MCF 10A (cell line): ENCODE data around the gene GNAI3. TPM values are rescaled to one million over a fixed set of nuclear protein-coding genes. Genes with fewer than 3 reads are reported as not detected.

ENCODE experiments used
- BruUV-seq: library from RNA; stranded (reverse); fragments of 400-500 nt; replicated peaks from 2 replicates; lab custom pipeline; 2021; lab: Mats Ljungman, UMichigan
- CTCF ChIA-PET: fragments of 300-600 bp; sonication (Branson Sonifier 250); formaldehyde crosslinking; extraction: SDS; loops from one replicate; lab custom pipeline; 2021; ENCODE audit warnings: antibody characterized with exemption, inconsistent platforms; lab: Yijun Ruan, JAX
- POLR2A ChIA-PET: fragments of 300-600, 350-650 bp; sonication (Branson Sonifier 250); formaldehyde crosslinking; extraction: SDS; loops from one replicate; lab custom pipeline; 2020; ENCODE audit warnings: antibody characterized with exemption, inconsistent platforms; lab: Yijun Ruan, JAX
- DNase-seq: peaks from one replicate; pipeline ENCODE4 v3.0.0-alpha.2; 2018; ENCODE audit not compliant: unreplicated experiment
- H3K27ac Mint-ChIP-seq: one replicate; pipeline ENCODE4 v1.8.0; 2022; ENCODE audit warnings: mild to moderate bottlenecking, low read depth, mixed read lengths; ENCODE audit not compliant: unreplicated experiment
- H3K27me3 Mint-ChIP-seq: one replicate; pipeline ENCODE4 v1.8.0; 2022; ENCODE audit warnings: mixed read lengths; ENCODE audit not compliant: insufficient read depth, unreplicated experiment
- H3K36me3 Mint-ChIP-seq: one replicate; pipeline ENCODE4 v1.8.0; 2022; ENCODE audit warnings: mild to moderate bottlenecking, moderate library complexity, mixed read lengths; ENCODE audit not compliant: insufficient read depth, unreplicated experiment
- H3K4me1 Mint-ChIP-seq: one replicate; pipeline ENCODE4 v1.8.0; 2022; ENCODE audit warnings: mixed read lengths; ENCODE audit not compliant: insufficient read depth, unreplicated experiment
- H3K4me3 Mint-ChIP-seq: one replicate; pipeline ENCODE4 v1.8.0; 2022; ENCODE audit warnings: mild to moderate bottlenecking, moderate library complexity, mixed read lengths; ENCODE audit not compliant: unreplicated experiment
- H3K9me3 Mint-ChIP-seq: one replicate; pipeline ENCODE4 v1.8.0; 2022; ENCODE audit warnings: mixed read lengths; ENCODE audit not compliant: unreplicated experiment
- CTCF ChIP-seq: fragments of 200-600 bp; IDR thresholded peaks from one replicate; pipeline ENCODE4 v1.8.0; 2022; ENCODE audit warnings: antibody characterized with exemption, mild to moderate bottlenecking; ENCODE audit not compliant: unreplicated experiment
- intact Hi-C: fragments of 100-400 bp; cut with micrococcal nuclease; formaldehyde crosslinking; loops from 2 replicates; pipeline ENCODE4 v1.14.1; 2022
- total RNA-seq: library from RNA; stranded (reverse); gene quantifications from 2 replicates; pipeline ENCODE4 v1.2.3, GENCODE V29; 2022

GNAI3 gene
- total RNA-seq, 1 experiment from 2014 or later: 8.0 TPM

GRCh38 chr1:109661391-109661790 is 113.0 kb downstream of the GNAI3 start:
- intact Hi-C loops: no loop called here
- CTCF ChIA-PET: interaction anchor here (0.7 to 2.5 kb wide), 5 partner anchors 11 to 116 kb away, joined by 3 to 12 read pairs (median 4); no protein-coding TSS in a partner anchor
- TF ChIP-seq CTCF: no peak
- no TSS peak for BruUV-seq
- POLR2A ChIA-PET: no interaction called here
- Mint-ChIP-seq H3K4me1 (no peaks in the 10 kb centered on the region), H3K9me3 (no peaks in the 10 kb centered on the region), H3K27me3 (no peaks in the 10 kb centered on the region), H3K36me3 (no peaks in the 10 kb centered on the region), H3K27ac (no peak overlapping the region), H3K4me3 (no peak overlapping the region)
- DNase-seq: no peak

GRCh38 chr1:109664671-109665070 is 116.3 kb downstream of the GNAI3 start:
- no peak overlapping the region for H3K4me3 Mint-ChIP-seq
- no peak for DNase-seq
- no peak for TF ChIP-seq CTCF
- intact Hi-C loops: no loop called here
- no peaks in the 10 kb centered on the region for H3K27me3 Mint-ChIP-seq
- H3K36me3 Mint-ChIP-seq: no peaks in the 10 kb centered on the region
- ChIA-PET POLR2A (no interaction called here), CTCF (interaction anchor here (0.6 kb wide), 1 partner anchor 28 kb away, joined by 3 read pairs; no protein-coding TSS in a partner anchor)
- H3K27ac Mint-ChIP-seq: no peak overlapping the region
- no peaks in the 10 kb centered on the region for H3K4me1 Mint-ChIP-seq
- H3K9me3 Mint-ChIP-seq: no peaks in the 10 kb centered on the region
- BruUV-seq: no TSS peak

- POLR2A ChIA-PET: no interaction called here
- no peaks in the 10 kb centered on the region for H3K27me3 Mint-ChIP-seq
- H3K4me3 Mint-ChIP-seq: no peak within 1 kb of the TSS
- no peaks in the 10 kb centered on the region for H3K9me3 Mint-ChIP-seq
- CTCF ChIA-PET: no interaction called here
- no peaks in the 10 kb centered on the region for H3K36me3 Mint-ChIP-seq
- no peak within 1 kb of the TSS for H3K27ac Mint-ChIP-seq
- intact Hi-C loops: no loop called here
- no TSS peak for BruUV-seq
- no peak for TF ChIP-seq CTCF
- H3K4me1 Mint-ChIP-seq: no peaks in the 10 kb centered on the region
- DNase-seq: no peak
Measured at GRCh38 chr1:109667452-109668122, 119.2 kb downstream of the GNAI3 start, which contains the start of gene GSTM2. TSS of gene GSTM2 (plus strand) at chr1:109668057. CDS start at chr1:109668116, 59 bp downstream.

Other genes with a start within 250 kb of the GNAI3 start
- 1.1 TPM in 1 of 2 replicates, not detected in the other for gene MYBPHL, start 241.6 kb upstream of the GNAI3 start, total RNA-seq
- 13.3 TPM in 2 replicates for gene SORT1, start 150.7 kb upstream of the GNAI3 start, total RNA-seq
- 109 and 113 TPM in 2 replicates for gene PSMA5, start 122.2 kb upstream of the GNAI3 start, total RNA-seq
- not detected in 2 replicates for gene SYPL2, start 82.1 kb upstream of the GNAI3 start, total RNA-seq
- 3.8 and 7.3 TPM in 2 replicates for gene ATXN7L2, start 64.7 kb upstream of the GNAI3 start, total RNA-seq
- gene CYB561D1, start 54.5 kb upstream of the GNAI3 start, total RNA-seq: 6.9 and 7.8 TPM in 2 replicates
- 0.21 and 0.29 TPM in 2 replicates for gene AMIGO1, start 38.9 kb upstream of the GNAI3 start, total RNA-seq
- gene GPR61, start 8.7 kb upstream of the GNAI3 start, total RNA-seq: not detected in 2 replicates
- gene GNAT2, start 71.0 kb downstream of the GNAI3 start, total RNA-seq: not detected in 2 replicates
- gene AMPD2, start 71.2 kb downstream of the GNAI3 start, total RNA-seq: 49.5 and 52.6 TPM in 2 replicates
- 4.7 and 5.8 TPM in 2 replicates for gene GSTM4, start 107.5 kb downstream of the GNAI3 start, total RNA-seq
- 0.70 and 1.4 TPM in 2 replicates for gene GSTM2, start 119.4 kb downstream of the GNAI3 start, total RNA-seq
- not detected in 2 replicates for gene GSTM1, start 139.2 kb downstream of the GNAI3 start, total RNA-seq
- gene GSTM5, start 163.6 kb downstream of the GNAI3 start, total RNA-seq: not detected in 2 replicates
- not detected in 2 replicates for gene GSTM3, start 192.4 kb downstream of the GNAI3 start, total RNA-seq
- not detected in 2 replicates for gene EPS8L3, start 215.3 kb downstream of the GNAI3 start, total RNA-seq